Glutamatergic neuron (in vitro differentiated cells): ENCODE results near the gene KLC3. TPM values are rescaled to one million over a fixed set of nuclear protein-coding genes. Genes with fewer than 3 reads are reported as not detected.

ENCODE experiments used
- DNase-seq: peaks from one replicate; pipeline ENCODE4 v3.0.0; 2022
- H3K27ac Mint-ChIP-seq: one replicate; pipeline ENCODE4 v1.8.0; 2020; ENCODE audit warnings: mild to moderate bottlenecking, mixed read lengths, inconsistent platforms; ENCODE audit not compliant: unreplicated experiment
- H3K27me3 Mint-ChIP-seq: one replicate; pipeline ENCODE4 v1.8.0; 2020; ENCODE audit warnings: mild to moderate bottlenecking, moderate library complexity, mixed read lengths, inconsistent platforms; ENCODE audit not compliant: unreplicated experiment
- H3K36me3 Mint-ChIP-seq: one replicate; pipeline ENCODE4 v1.8.0; 2020; ENCODE audit warnings: mild to moderate bottlenecking, mixed read lengths, inconsistent platforms; ENCODE audit not compliant: unreplicated experiment
- H3K4me1 Mint-ChIP-seq: one replicate; pipeline ENCODE4 v1.8.0; 2020; ENCODE audit warnings: mild to moderate bottlenecking, low read depth, mixed read lengths, inconsistent platforms; ENCODE audit not compliant: unreplicated experiment
- H3K4me3 Mint-ChIP-seq: one replicate; pipeline ENCODE4 v1.8.0; 2020; ENCODE audit warnings: mild to moderate bottlenecking, mixed read lengths, inconsistent platforms; ENCODE audit not compliant: unreplicated experiment
- H3K9me3 Mint-ChIP-seq: one replicate; pipeline ENCODE4 v1.8.0; 2020; ENCODE audit warnings: mild to moderate bottlenecking, moderate library complexity, mixed read lengths, inconsistent platforms; ENCODE audit not compliant: unreplicated experiment
- CTCF ChIP-seq: fragments of 200-600 bp; sonication (generic); IDR thresholded peaks from one replicate; pipeline ENCODE4 v1.5.0; 2021; ENCODE audit not compliant: partially characterized antibody, unreplicated experiment
- total RNA-seq: library from RNA; stranded (reverse); fragmentation: NEBNext Ultra II Directional; extraction: Animal tissue kit (Norgen Biotek cat#: 25700); gene quantifications from one replicate; pipeline ENCODE4 v1.2.1, GENCODE V29; 2021; ENCODE audit not compliant: unreplicated experiment

Gene KLC3
- total RNA-seq, 1 donor from 2014 or later = not detected

- peak; percentile 100 for DNase-seq
Measured at GRCh38 chr19:45370410-45371204, 30.1 kb downstream of the KLC3 start, which contains the start of gene ERCC2. TSS of gene ERCC2 (minus strand) at chr19:45370573. CDS start at chr19:45370540, 33 bp downstream.

GRCh38 chr19:45376045-45376724 lies 35.6 kb downstream of the KLC3 start:
- Mint-ChIP-seq H3K27ac (no peak overlapping the region), H3K9me3 (no peaks in the 10 kb centered on the region)

More at GRCh38 chr19:45370410-45371204, 30.1 kb downstream of the KLC3 start, which contains the start of gene ERCC2:
- no peaks in the 10 kb centered on the region for H3K36me3 Mint-ChIP-seq
- no peaks in the 10 kb centered on the region for H3K27me3 Mint-ChIP-seq
- H3K27ac Mint-ChIP-seq = peak within 1 kb of the TSS; percentile 94
- TF ChIP-seq CTCF = no peak
- peaks cover 3% of the 10 kb centered on the region for H3K4me1 Mint-ChIP-seq
- H3K4me3 Mint-ChIP-seq = peak within 1 kb of the TSS; percentile 90
- peaks cover 2% of the 10 kb centered on the region for H3K9me3 Mint-ChIP-seq

GRCh38 chr19:45380107-45380506 lies 39.6 kb downstream of the KLC3 start:
- Mint-ChIP-seq H3K4me1 (no peaks in the 10 kb centered on the region), H3K4me3 (no peak overlapping the region), H3K27ac (no peak overlapping the region), H3K36me3 (no peaks in the 10 kb centered on the region), H3K9me3 (no peaks in the 10 kb centered on the region), H3K27me3 (peaks cover 4% of the 10 kb centered on the region)
- TF ChIP-seq CTCF = no peak
- DNase-seq = no peak

More at GRCh38 chr19:45376045-45376724, 35.6 kb downstream of the KLC3 start:
- H3K4me1 Mint-ChIP-seq = no peaks in the 10 kb centered on the region
- H3K4me3 Mint-ChIP-seq = no peak overlapping the region
- H3K27me3 Mint-ChIP-seq = no peaks in the 10 kb centered on the region
- no peaks in the 10 kb centered on the region for H3K36me3 Mint-ChIP-seq
- TF ChIP-seq CTCF = no peak
- DNase-seq = no peak

- H3K27me3 Mint-ChIP-seq = peaks cover 8% of the 10 kb centered on the region
- peaks cover 2% of the 10 kb centered on the region for H3K4me1 Mint-ChIP-seq
- no peak overlapping the region for H3K4me3 Mint-ChIP-seq
- DNase-seq = no peak
- no peaks in the 10 kb centered on the region for H3K36me3 Mint-ChIP-seq
- H3K9me3 Mint-ChIP-seq = no peaks in the 10 kb centered on the region
- TF ChIP-seq CTCF = no peak
- no peak overlapping the region for H3K27ac Mint-ChIP-seq
Measured at GRCh38 chr19:45382426-45382825, 41.9 kb downstream of the KLC3 start.
